Activated CD8-positive, alpha-beta memory T cell treated with anti-CD3 and anti-CD28 coated beads for 48 hours (primary cell): ENCODE data around the gene STRBP.

Source experiments
- DNase-seq, 3 experiments: peaks; one replicate each; pipeline ENCODE4 v3.0.0-alpha.2; 2020; ENCODE audit warnings: low read depth in 2 of 3, low spot score in 2 of 3

STRBP gene

DNA sequence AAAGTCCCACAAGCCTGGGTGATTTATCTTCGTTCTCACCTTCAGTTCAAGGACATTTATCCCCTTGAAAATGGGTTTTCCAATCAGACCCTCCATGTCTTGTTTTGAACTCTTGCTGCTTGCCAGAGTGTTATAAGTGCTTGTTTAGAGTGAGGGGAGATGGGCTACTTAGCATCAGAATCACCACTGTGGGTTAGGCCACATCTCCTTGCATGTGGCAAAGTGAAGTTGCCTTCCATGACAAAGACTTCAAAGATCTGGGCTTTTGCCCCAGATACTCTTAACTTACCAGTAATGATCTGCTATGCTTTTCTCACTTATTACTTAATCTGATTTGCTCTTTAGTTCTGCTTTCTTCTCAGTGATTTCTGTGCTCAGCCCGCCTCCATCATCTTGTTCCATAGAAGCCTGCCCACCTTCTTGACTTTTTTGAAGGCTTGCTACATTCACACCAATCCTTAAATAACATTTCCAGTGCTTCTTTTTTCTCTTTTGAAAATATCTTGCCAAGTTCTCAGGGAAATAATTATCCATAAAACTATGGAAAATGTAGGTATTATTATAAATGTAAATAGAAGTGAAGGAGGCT, 195.9 kb downstream of the STRBP start:
- DNase-seq, result no peak
